ENCODE data around the gene CCDC83.
"Not testable (repeated sequence)": the region's sequence is repeated elsewhere in the genome, so short reads cannot be mapped to it uniquely, and the experiment has no call there.

CCDC83 gene

DNA sequence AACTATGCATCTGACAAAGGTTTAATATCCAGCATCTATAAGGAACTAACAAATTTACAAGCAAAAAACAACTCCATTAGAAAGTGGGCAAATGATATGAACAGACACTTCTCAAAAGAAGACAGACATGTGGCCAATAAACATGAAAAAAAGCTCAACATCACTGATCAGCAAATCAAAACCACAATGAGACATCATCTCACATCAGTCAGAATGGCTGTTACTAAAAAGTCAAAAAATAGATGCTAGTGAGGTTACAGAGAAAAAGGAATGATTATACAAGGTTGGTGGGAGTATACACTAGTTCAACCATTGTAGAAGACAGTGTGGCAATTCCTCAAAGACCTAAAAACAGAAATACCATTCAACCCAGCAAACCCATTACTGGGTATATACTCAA, 14.3 kb upstream of the CCDC83 start:
- not testable (repeated sequence) for DNase-seq

DNA sequence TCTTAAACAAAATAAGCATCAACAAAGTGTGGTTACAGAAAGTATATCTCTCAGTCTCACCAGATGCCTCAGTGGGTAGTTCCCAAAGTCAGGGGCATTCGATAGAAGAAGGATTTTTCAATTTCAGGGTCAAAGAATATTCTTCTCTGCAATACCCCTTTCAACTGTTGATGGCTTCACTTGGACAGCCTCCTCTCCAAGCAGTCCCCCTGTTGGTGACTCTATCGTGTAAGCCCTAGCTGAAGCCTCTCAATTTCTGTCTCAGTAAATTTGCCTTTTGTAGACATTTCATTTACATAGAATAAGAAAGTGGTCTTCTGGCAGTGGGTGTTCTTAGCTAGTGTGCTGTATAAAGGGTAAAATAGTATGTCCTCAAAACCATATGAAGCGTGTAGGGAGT, 11.3 kb upstream of the CCDC83 start:
- no peak for DNase-seq

DNA sequence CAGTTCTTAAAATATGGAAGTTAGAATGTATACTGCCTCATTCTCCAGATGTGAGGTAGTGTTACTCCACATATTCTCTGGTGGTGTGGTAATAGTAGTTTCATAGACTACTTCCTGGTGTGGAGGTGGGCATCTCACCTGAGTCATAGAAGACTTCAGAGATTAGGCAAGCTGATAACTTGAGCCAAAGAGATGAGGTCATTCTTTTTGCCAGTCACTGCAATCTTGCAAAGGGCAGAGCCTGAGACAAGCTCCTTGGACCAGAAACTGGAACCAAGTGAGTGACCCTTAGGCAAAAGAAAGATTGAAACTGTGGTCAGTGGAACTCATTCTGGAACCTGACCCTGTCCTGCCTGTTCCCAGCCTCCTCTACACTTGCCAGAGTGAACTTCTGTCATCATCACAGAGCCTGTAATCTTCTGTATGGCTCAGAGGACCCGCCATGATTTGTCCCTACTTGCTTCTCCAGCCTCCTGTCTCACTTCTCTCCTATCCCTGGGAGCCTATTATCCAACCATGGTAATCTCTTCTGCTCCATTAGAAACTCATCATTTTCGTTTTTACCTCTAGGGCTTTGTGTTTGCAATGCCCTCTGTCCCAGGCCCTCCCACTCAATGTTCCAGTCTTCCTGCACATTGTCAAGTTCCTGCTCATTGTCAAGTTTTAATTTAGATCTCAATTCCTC, 10.6 kb upstream of the CCDC83 start:
- peak; percentile 11 to 71 (median 41) for DNase-seq

DNA sequence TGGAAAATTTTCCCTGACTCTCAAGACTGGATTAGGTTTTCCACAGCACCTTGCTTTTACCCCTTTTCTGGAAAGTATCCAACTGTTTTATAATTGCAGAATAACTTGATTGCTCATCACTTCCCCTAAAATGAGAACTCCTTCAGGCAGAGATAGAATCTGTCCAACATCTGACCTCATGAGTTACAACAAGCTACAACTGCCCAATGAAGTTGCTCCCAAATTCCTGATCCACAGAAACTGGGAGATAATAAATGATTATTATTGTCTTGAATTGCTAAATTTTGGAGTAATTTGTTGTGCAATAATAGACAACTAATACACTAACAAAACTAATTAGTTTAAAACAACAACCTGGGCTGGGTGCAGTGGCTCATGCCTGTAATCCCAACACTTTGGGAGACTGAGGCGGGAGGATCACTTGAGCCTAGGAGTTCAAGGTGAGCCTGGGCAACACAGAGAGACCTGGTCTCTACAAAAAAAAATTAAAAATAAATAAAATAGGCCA, 10.0 kb upstream of the CCDC83 start:
- DNase-seq: peak in 3 of 4 experiments; percentile 4 to 57 (median 53)

DNA sequence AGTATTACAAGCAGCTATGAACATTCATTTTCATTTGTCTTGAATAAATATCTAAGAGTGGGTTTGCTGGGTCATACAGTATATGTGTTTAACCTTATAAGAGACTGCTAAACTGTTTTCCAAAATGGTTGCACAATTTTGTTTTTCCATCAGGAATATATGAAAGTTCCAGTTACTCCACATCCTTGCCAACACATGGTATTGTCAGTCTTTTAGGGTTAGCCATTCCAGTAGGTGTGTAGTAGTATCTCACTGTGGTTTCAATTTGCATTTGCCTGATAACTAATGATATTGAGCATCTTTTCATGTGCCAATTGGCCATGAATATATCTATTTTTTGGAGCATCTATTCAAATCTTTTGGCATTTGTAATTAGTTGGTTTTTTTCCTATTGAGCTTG, 7.7 kb upstream of the CCDC83 start:
- DNase-seq: no peak

DNA sequence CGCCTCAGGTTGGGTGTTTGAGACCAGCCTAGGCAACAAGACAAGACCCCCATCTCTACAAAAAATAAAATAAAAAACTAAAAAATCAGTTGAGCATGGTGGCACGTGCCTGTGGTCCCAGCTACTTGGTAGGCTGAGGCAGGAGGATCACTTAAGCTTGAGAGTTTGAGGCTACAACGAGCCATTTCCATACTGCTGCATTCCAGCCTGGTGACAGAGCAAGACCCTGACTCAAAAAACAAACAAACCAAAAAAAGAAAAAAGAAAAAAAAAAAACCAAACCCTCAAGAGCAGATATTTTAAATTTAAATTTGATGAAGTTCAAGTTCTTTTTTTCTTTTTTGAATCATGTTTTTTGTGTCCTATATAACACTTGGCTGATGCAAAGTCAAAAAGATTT, 7.2 kb upstream of the CCDC83 start:
- no peak for DNase-seq

DNA sequence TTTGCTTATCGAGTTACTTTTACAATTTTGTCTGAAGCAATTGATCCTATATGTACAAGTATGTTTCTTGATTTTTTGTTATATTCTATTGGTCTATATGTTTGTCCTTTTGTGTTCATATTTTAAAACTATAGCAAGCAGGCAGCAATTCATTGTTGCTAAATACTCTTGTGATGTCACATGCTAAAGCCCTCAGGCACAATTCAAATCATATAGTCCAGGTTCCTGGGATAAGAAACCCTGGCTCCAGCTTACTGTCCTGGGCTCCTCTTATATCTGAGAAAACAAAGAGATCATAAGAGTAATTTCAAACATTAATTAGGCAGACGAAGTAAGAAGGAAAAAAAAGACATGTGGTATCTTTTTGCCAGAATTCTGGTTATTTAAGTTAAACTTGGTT, 6.6 kb upstream of the CCDC83 start:
- DNase-seq: no peak

DNA sequence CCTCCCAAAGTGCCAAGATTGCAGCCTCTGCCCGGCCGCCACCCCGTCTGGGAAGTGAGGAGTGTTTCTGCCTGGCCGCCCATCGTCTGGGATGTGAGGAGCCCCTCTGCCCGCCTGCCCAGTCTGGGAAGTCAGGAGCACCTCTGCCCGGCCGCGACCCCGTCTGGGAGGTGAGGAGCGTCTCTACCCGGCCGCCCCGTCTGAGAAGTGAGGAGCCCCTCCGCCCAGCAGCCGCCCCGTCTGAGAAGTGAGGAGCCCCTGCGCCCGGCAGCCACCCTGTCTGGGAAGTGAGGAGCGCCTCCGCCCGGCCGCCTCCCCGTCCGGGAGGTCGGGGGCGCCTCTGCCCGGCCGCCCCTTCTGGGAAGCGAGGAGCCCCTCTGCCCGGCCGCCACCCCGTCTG, 2.4 kb upstream of the CCDC83 start:
- DNase-seq: not testable (repeated sequence)

DNA sequence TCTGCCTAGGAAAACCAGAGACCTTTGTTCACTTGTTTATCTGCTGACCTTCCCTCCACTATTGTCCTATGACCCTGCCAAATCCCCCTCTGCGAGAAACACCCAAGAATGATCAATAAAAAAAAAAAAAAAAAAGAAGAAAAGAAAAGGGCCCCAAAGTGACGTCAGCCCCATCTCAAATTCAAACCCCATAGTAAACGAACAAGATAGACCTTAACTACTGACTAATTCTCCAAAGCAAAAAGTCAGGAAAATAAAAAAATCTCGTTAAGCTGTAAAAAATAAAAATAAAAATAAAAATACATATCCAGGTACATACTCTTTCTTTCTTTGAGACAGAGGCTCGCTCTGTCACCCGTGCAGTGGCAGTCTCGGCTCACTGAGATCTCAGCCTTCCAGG, 1.6 kb upstream of the CCDC83 start:
- DNase-seq: not testable (repeated sequence)

DNA sequence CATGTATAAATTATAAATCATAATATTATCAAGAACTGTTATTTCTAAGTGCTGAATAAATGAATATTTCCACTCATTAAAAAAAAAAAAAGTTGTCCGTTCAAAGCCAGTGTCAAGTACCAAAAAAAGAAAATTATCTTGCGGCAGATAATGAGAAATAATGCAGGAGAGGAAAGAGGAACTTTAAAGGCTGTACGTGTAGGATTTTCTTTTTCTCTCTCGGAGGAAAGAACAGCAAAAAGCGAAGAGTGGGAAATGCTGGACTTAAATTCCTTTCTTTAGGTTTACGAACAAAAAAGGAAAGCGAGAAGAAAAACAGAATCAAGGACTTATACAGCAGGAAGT, 999 bp upstream of the CCDC83 start:
- peak in 2 of 4 experiments; percentile 37 to 39 for DNase-seq

DNA sequence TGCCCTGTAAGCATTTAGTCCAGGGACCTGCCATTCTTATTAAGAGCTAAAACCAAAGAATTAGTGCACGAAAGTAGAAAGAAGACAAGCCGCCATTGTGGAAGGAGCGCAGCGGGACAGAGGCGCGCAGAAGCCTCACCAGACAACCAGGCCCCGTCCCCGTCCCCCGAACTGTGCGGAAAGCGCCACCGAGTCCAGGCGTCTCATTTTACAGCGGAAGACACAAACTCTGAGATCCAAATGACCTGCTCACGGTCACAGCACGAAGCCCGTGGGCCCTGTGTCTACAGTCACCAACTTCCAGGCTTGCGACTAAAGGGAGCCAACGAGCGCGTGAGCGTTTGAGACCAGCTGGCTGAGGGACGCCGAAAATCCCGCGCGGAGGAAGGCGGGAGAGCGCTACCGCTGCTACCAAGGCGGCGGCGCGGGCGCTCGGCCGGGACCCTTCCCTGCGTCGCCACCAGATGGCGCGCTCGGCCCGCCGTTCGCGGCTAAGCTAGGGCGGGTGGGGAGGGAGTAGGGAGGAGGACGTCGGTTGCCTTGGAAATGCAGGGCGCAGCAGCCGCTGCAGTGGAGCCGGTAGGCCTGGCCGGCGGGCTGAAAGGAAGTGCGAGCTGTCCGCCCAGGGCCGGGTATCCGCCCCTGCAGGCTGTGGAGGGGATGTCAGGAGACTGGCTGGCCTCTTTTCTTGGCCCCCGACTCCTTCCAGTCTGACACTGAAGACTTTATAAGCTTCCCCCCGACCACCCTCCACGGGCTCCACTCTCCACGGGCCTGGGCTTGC, 434 bp upstream of the CCDC83 start:
- peak; percentile 97 for DNase-seq

DNA sequence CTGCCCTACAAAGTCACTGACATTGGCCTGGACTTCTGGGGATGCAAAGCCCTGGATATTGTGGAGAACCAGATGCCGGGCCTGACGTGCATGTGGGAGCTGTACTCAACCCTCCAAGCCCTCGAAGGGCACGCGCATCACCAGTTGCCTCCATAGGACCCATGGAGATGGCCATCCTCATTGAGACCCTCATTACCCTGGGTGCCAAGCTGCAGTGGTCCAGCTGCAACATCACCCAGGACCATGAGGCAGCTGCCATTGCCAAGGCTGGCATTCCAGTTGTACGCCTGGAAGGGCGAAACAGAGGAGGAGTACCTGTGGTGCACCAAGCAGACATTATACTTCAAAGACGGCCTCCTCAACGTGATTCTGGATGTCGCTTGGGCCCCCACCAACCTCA, 1.9 kb downstream of the CCDC83 start:
- no peak for DNase-seq

DNA sequence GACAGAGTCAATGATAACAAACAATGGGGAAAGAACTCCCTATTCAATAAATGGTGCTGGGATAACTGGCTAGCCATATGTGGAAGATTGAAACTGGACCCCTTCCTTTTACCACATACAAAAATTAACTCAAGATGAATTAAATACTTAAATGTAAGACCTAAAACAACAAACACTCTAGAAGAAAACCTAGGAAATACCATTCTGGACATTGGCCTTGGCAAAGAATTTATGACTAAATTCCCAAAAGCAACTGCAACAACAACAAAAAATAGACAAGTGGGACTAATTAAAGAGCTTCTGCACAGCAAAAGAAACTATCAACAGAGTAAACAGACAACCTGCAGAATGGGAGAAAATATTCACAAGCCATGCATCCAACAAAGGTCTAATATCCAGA, 4.4 kb downstream of the CCDC83 start:
- not testable (repeated sequence) for DNase-seq

DNA sequence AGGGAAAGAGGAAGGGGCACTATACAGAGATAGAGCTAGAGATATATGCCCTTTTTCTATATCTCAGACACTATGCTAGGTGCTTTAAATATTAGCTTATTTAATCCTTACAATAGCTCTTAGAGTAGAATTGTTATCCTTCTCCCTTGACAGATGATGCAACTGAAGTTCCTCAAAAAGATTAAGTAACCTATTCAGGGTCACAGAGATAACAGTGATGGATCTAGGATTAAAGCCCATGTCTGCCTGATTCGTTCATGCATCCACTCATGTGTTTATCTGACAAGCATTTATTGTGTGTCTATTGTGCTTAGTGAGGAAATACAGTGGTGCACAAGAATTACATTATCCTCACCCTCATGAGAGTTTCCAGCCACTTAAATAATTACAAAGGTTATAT, 8.7 kb downstream of the CCDC83 start:
- peak in 2 of 4 experiments; percentile 50 to 58 for DNase-seq

DNA sequence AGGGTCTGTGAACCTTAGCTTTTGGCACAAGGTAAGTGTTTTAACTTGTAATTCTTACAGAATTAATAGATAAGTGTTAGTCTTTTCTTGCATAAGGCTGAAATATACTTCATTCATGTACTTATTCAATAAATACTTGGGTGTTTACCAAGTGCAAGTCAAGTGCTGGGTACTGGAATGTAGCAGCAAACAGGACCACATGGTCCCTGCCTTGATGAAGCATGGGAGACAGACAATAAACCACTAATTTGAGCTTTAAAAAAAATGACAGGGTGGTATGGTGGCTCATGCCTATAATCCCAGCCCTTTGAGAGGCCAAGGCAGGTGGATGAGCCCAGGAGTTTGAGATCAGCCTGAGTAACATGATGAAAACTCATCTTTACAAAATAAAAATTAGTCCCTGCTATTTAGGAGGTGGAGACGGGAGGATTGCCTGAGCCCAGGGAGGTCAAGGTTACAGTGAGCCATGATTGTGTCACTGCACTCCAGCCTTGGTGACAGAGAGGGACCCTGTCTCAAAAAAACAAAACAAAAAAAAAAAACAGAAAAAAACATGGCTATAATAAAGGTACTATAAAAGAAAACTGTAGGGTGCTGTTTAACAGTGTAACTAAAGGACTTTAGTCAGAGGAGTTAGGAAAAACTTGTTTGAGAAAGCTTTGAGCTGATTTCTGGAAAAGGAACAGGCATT, 11.1 kb downstream of the CCDC83 start:
- no peak for DNase-seq

DNA sequence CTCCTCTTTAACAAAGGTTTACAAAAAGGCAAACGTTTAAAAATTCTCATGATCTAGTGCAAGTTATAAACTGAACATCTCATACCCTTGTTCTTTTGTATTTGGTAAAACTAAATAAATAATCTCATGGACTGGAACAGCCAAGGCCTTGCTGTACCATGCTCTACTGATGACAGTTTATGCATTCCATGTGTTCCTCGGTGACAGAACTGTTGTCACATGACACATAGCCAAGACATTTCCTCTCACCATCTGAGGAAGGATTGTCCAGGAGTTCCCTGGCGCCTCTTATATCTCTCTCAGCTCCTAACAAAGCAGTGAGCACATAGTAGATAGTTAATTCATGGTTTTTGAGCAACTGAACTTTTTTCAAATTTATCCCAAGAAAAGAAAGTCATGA, 12.6 kb downstream of the CCDC83 start:
- DNase-seq: no peak

DNA sequence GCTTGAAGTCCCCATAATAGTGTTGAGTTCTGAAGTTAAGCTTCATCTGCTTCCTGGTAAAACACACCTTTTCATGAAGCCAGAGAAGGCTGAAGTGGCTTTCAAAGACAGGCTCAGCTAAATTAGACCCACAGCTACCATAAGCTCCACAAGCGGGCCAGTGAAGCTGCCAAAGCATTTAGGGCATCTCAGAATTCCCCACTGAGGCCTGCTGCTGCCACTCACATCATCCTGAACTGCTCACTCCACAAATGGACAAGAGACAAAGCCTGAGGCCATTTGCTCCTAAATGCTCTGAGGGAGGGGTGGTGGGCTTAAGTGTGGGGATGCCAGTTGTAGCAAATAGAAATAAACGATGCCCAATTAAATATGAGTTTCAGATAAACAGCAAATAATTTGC, 14.6 kb downstream of the CCDC83 start:
- no peak for DNase-seq

DNA sequence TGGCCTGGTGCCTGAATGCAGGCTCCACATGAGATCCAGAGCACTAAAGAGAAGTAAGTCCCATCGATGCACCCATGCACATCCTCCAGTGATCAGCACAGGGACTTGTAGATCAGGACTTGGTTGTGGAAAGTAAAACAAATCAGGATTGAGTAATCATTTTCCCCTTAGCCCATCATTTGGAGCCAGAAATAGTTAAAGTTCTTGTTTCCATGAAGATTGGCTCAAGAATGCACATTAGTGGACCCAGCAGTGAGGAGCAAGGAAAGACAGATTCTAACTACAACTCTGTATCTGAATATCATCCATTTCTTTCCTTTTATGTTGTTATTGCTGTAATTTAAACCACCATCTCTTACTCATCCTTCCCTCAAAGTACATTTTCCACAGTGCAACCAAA, 19.1 kb downstream of the CCDC83 start:
- DNase-seq: no peak

DNA sequence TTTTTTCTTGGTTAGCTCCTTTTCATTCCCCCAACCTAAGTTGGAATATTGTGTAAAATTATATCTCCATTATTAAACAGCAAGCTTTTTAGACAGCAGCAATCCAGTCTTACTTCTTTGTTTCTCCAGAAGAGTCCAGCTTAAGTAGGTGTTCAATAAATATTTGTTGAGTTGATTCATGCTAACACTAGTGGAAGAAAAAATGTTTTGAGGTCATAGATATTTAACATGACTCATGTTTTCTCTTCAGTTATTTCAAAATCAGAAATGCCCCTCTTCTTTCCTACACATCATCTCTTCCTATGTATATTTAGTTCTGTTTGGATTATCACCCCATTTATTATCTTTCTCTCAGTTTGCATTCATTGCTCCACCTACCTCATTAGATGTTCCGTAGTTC, 20.3 kb downstream of the CCDC83 start:
- no peak for DNase-seq

DNA sequence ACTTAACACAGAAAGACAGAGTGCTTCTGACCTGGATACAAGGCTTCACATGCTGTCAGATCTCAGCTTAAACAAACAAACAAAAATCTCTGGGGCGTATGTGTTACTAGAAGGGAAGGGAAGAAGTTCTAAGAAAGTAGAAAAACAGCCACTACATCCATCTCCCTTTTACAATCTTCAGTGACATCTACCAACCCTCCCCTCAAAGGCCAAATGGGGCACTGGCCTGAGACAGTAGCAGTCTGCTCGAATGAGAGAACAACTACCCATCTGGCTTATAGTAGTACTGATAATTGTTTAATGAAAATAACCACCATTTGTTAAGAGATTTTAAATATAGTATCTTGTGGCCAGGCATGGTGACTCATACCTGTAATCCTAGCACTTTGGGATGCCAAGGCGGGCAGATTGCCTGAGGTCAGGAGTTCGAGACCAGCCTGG, 29.4 kb downstream of the CCDC83 start:
- no peak for DNase-seq

DNA sequence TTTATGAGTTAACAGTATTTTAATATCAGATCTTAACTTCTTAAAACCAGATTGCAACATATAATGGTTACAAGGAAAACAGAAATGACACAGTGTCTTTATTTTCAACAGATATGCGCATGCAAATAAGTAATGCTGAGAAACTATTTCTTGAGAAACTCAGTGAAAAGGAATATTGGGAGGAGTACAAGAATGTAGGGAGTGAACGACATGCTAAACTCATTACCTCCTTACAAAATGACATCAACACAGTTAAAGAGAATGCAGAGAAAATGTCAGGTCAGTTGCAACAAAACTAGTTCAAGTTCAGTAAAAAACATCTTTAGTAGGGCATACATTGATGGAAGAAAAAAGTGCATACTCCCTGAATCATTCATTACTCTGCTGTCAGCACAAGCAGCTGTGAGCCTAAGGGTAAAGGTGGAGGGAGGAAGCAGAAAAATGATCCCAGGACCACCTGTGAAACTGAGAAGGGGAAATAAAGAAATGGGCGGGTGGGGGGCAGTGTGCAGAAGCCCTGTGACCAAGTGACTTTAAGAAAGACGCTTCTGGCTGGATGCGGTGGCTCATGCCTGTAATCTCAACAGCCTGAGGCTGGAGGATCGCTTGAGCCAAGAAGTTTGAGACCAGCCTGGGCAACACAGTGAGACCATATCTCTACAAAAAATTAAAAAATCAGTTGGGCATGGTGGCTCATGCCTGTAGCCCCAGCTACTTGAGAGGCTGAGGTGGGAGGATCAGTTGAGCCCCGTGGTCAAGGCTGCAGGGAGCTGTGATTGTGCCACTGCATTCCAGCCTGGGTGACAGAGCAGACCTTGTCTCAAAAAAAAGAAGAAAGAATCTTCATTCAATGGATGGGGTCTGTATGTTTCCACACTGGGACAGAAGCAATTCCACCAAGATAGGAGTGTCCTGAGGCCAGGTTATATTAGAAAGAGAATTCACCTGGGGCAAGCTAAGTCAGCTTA, 31.2 kb downstream of the CCDC83 start:
- no peak for DNase-seq

DNA sequence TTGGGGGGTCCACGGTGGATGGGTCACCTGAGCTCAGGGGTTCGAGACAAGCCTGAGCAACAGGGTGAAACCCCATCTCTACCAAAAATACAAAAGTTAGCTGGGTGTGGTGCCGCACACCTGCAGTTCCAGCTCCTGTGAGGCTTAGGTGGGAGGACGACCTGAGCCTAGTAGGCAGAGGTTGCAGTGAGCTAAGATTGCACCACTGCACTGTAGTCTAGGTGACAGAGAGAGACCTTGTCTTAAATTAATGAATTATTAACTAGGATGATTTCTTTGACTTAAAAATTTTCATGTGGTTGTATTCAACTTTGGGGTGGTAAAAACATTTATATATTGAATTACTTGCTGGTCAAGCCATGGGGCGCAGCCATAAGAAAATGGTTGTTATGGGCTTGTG, 33.9 kb downstream of the CCDC83 start:
- DNase-seq: no peak
